HL-60/S4 treated with retinoic acid at 250 ng/mL for 4 days and 3 days (cell line): ENCODE data around the gene NOP58.
"Not testable (repeated sequence)": the region's sequence is repeated elsewhere in the genome, so short reads cannot be mapped to it uniquely, and the experiment has no call there.

Source experiments
- in situ Hi-C: fragments of 300-500 bp; cut with MboI; formaldehyde crosslinking; loops from 2 replicates; pipeline ENCODE4 v1.7.0; 2022; ENCODE audit warnings: low sequenced_read_pairs

NOP58 gene, protein sequence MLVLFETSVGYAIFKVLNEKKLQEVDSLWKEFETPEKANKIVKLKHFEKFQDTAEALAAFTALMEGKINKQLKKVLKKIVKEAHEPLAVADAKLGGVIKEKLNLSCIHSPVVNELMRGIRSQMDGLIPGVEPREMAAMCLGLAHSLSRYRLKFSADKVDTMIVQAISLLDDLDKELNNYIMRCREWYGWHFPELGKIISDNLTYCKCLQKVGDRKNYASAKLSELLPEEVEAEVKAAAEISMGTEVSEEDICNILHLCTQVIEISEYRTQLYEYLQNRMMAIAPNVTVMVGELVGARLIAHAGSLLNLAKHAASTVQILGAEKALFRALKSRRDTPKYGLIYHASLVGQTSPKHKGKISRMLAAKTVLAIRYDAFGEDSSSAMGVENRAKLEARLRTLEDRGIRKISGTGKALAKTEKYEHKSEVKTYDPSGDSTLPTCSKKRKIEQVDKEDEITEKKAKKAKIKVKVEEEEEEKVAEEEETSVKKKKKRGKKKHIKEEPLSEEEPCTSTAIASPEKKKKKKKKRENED

GRCh38 chr2:202265467-202266277 is at the start of gene NOP58:
TSS of gene NOP58 (plus strand) at chr2:202265763. CDS start at chr2:202265942, 179 bp downstream.
- in situ Hi-C loops: no loop called here

GRCh38 chr2:202221873-202222272 is 43.7 kb upstream of the NOP58 start:
- in situ Hi-C loops: no loop called here

DNA sequence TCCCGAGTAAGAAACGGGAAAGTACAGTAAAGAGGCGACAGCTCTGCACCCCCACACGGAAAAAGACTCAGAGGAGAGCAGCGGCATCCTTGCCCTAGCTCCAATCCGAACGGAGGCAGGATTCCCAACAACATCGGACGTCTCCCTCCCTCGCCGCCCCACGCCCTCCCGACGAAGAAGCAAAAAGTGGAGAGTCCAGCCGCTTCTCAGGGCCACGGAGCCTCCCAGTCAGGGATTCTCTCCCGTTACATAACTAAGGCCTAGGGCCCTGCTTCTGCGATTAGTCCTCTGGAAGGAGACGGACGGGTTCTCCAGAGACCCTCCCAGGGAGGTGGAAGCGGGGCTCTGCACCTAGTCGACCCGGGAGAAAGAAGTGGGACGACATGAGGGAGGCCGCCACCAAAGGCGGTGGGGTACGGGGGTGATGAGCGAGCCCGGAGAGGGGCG is 27.8 kb upstream of the NOP58 start:
- in situ Hi-C loops: no loop called here

DNA sequence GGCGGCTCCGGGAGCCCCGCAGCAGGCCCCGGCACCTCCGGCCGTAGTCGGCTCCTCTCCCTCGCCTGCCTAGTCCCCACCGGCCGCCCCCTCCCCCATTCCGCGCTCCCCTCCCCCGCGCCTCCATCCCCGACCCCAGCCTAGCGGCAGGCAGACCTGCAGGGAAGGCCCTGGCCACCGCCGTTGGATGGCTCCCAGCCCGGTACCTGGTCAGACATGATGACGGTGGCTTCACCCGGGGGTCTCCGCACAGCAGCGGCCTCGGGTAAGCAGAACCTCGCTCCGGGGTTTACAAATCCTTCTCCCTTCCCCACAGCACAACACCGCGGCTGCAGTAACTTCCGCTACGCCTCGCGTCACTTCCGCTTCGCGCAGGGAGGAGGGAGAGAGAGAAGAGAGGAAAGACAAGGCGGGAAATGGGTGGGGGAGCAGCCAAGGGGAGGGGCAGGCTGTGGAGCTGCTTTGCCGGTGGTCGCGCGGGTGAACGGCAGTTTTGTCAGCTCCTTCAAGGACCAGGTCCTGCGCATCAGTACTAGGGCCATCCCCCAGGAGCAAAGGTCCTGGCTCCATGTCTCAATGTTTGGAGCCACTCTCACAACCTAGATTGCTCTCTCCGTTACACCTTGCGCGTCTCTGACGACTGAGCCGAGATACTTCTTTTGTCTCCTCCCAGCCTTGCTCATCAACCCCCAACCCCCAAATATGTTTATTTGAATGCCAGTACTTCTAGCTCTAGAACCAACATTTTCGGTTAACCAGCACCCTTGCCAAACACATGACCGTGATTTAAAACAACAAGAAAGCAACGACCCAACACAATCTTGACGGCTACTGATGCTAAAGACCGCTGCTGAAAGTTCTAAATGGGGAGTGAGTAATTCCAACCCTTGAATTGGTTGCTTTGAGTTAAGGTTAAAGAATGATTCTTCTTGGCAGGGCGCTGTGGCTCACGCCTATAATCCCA is 27.0 kb upstream of the NOP58 start, which contains the start of gene SUMO1:
SUMO1 (minus strand) TSS at position 364 of the 964 bp plus-strand sequence; CDS start at position 218, 146 bp downstream.
- in situ Hi-C loops: no loop called here

- in situ Hi-C loops: not testable (repeated sequence)
Measured at GRCh38 chr2:202247710-202248109, 17.9 kb upstream of the NOP58 start.

- in situ Hi-C loops: no loop called here
Measured at GRCh38 chr2:202249521-202250253, 15.9 kb upstream of the NOP58 start.

DNA sequence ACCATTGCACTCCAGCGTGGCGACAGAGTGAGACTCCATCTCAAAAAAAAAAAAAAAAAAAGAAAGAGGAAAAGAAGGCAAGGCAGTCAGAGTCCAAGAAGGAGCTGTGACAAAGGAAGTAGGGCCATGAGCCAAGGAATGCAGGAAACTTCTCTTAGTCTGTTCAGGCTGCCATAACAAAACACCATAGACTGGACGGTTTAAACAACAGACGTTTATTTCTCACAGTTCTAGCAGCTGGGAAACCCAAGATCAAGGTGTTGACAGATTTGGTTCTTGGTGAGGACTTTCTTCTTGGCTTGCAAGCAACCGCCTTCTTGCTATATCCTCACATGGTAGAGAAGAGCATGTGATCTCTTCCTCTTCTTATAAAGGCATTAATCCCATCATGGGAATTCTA is 14.1 kb upstream of the NOP58 start:
- in situ Hi-C loops: no loop called here

DNA sequence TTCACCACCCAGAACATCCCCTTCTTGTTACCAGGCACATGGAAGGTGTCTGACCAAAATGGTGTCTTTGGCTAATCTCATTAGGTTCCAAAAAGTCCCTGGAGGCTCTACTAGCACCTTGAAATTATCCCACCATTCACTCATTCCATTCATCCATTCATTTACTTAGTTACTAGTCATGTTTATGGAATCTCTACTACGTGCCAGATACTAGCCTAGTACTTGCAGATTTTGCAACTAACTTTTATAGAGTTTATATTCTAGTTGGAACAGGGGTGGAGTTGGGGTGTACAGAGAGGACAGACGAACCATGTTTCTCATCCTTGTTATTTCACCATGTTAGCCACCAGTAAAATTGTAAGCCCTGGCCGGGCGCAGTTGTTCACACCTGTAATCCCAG is 4.0 kb upstream of the NOP58 start:
- in situ Hi-C loops: no loop called here

GRCh38 chr2:202267495-202267894 is 1.9 kb downstream of the NOP58 start:
- in situ Hi-C loops: no loop called here

DNA sequence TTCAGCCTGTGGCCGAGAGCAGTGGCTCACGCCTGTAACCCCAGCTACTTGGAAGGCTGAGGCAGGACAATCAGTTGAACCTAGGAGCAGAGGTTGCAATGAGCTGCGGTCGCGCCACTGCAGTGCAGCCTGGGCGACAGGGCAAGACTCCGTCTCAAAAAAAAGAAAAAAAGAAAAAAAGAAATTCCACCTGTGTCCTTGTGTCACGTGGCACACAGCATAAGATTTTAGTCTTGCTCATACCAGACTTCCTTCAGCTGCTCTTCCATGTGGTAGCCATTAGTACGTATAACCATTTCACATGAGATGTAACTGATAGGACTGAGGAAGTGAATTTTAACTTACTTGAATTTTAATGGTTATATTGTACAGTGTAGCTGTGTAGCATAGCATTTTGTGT is 4.0 kb downstream of the NOP58 start:
- in situ Hi-C loops: no loop called here

DNA sequence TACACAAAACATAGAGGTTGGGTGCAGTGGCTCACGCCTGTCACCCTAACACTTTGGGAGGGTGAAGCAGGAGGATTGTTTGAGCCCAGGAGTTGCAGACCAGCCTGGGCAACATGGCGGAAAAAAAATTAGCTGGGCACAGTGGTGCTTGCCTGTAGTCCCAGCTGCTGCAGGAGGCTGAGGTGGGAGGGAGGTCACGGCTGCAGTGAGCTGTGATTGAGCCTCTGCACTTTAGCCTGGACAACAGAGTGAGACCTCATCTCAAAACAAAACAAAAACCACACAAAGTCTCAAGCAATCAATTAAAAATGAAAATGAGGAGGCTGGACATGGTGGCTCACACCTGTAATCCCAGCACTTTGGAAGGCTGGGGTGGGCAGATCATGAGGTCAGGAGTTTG is 4.9 kb downstream of the NOP58 start:
- in situ Hi-C loops: no loop called here

- in situ Hi-C loops: not testable (repeated sequence)
Measured at GRCh38 chr2:202276078-202276720, 10.6 kb downstream of the NOP58 start.

DNA sequence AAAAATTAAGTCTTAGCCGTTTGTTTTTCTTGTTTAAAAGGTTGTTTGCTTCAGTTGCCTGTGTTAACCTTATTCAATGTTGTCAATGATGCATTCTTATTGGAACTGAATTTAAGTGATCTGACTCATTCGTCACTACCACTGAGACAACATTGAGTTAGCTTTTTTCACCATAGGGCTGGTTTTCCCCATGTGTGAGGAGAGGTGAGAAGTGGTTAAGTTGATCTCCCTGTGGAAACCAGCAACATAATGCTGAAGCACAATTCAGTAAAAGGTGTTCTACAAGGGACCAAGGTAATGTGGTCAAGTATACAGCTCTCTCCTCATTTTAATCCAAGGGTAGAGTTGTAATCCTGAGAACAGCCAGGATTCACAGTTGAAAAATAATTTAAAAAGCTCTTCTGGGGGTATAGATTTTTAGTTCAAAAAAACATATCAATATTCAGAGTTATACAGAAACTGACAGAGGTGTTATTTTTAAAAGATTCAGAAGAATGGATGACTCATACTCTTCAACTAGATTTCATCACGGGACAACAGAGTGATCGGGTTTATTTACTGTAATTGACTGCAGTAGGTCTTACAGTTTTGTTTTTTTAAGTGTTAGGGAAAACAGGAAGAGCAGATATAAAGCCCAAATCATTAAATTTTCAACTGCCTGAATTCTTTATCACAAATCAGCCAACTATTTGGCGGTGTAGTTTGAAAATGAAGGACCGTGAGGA is 12.6 kb downstream of the NOP58 start:
- in situ Hi-C loops: no loop called here

DNA sequence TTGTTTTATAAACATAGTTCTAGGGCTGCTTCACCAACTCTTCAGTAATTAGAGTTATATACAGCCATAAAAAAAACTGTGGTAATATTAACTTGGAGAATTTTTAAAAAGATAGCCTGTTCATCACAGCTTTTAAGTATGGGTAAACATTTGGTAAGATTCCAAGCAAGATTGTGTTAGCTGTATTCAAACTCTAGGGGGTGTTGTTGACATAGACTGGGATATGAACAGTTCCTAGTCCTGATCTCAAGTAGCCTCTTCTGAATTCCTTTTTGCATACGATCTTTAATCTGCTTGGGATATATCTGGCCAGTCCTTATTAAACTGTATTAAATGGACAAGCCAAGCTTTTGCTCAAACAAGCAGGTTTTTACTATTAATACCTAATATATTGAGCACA is 13.4 kb downstream of the NOP58 start:
- in situ Hi-C loops: no loop called here

GRCh38 chr2:202286595-202286994 is 21.0 kb downstream of the NOP58 start:
- in situ Hi-C loops: no loop called here

GRCh38 chr2:202289394-202290204 is 24.0 kb downstream of the NOP58 start:
- in situ Hi-C loops: no loop called here

- in situ Hi-C loops: no loop called here
Measured at GRCh38 chr2:202290316-202290715, 24.8 kb downstream of the NOP58 start.

DNA sequence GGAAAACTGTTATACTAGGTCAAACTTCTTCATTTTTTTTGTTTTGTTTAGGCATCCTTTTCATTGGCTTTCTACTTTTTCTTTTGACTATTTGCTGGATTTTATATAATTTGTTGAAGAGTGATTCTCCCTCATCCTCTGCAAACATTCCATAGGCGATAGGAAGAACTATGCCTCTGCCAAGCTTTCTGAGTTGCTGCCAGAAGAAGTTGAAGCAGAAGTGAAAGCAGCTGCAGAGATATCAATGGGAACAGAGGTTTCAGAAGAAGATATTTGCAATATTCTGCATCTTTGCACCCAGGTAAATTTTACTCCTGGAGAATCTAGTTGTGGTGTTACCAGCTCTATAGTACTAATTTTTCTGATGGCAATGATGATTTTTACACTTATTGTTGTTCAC is 25.4 kb downstream of the NOP58 start:
- in situ Hi-C loops: no loop called here
